Activated CD8-positive, alpha-beta T cell treated with anti-CD3 and anti-CD28 coated beads, Interleukin-2, amount 10 ng/mL, durations not matched to agents 7 days and 5 days (primary cell): ENCODE measurements around the gene PLA2G5. TPM values are rescaled to one million over a fixed set of nuclear protein-coding genes. Genes with fewer than 3 reads are reported as not detected.
"Not testable (repeated sequence)": the region's sequence is repeated elsewhere in the genome, so short reads cannot be mapped to it uniquely, and the experiment has no call there.

ENCODE experiments used
- ATAC-seq: fragments of 150-1000 bp; cut with Tn5 transposase; one replicate; pipeline ENCODE4 v1.10.0; 2021; ENCODE audit warnings: moderate library complexity
- CTCF ChIA-PET: fragments of 350-600 bp; sonication (Branson Sonifier 250); formaldehyde crosslinking; loops from one replicate; lab custom pipeline; 2021; ENCODE audit warnings: antibody characterized with exemption; lab: Charles Lee
- POLR2A ChIA-PET: fragments of 350-600 bp; sonication (Branson Sonifier 250); formaldehyde crosslinking; loops from one replicate; lab custom pipeline; 2021; ENCODE audit warnings: antibody characterized with exemption; lab: Charles Lee
- DNase-seq: peaks from one replicate; pipeline ENCODE4 v3.0.0-alpha.2; 2020
- H3K27ac Mint-ChIP-seq: one replicate; pipeline ENCODE4 v1.8.0; 2021; ENCODE audit warnings: mild to moderate bottlenecking, mixed read lengths
- H3K27me3 Mint-ChIP-seq: one replicate; pipeline ENCODE4 v1.8.0; 2021; ENCODE audit warnings: low read depth, mixed read lengths
- H3K36me3 Mint-ChIP-seq: one replicate; pipeline ENCODE4 v1.8.0; 2021; ENCODE audit warnings: low read depth, mixed read lengths
- H3K4me1 Mint-ChIP-seq: one replicate; pipeline ENCODE4 v1.8.0; 2021; ENCODE audit warnings: low read depth, mixed read lengths
- H3K4me3 Mint-ChIP-seq: one replicate; pipeline ENCODE4 v1.8.0; 2021; ENCODE audit warnings: mild to moderate bottlenecking, mixed read lengths
- H3K9me3 Mint-ChIP-seq: one replicate; pipeline ENCODE4 v1.8.0; 2022; ENCODE audit warnings: mixed read lengths; ENCODE audit not compliant: insufficient read depth
- total RNA-seq, 2 experiments: library from RNA; stranded (reverse); gene quantifications; one replicate each; pipeline ENCODE4 v1.2.3, GENCODE V29; 2021

Gene PLA2G5, protein sequence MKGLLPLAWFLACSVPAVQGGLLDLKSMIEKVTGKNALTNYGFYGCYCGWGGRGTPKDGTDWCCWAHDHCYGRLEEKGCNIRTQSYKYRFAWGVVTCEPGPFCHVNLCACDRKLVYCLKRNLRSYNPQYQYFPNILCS
- not detected for total RNA-seq

DNA sequence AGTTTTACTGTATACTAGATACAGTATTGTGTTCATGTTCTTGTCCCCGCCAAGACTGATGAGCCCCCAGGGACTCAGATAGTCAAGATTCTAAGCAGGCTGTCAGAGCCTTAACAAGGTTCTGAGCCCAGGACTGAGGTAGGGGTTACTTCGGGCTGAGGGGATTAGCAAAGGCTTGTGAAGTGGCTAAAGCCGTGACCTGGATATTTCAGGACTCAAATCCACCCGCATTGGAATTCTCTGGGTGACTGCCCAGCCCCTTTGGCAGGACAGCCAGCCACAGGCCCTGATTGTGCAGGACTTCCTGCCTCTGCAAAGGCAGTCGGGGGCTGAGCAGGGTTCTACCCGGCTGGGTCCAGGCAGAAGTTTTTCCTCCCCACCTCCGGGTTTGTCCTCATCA is at the start of gene PLA2G5:
Gene PLA2G5, plus strand, starts transcription at position 321 of the 400 bp plus-strand sequence. CDS start 14,637 bp downstream, outside the sequence.
- Mint-ChIP-seq H3K27me3 (peaks cover 24% of the 10 kb centered on the region), H3K4me1 (no peaks in the 10 kb centered on the region), H3K9me3 (no peaks in the 10 kb centered on the region), H3K36me3 (no peaks in the 10 kb centered on the region), H3K27ac (no peak within 1 kb of the TSS), H3K4me3 (no peak within 1 kb of the TSS)
- POLR2A ChIA-PET: interaction anchor here (0.8 kb wide), 1 partner anchor 16 kb away, joined by 3 read pairs; no protein-coding TSS in a partner anchor
- CTCF ChIA-PET: no interaction called here
- DNase-seq (no peak), ATAC-seq (no peak)

DNA sequence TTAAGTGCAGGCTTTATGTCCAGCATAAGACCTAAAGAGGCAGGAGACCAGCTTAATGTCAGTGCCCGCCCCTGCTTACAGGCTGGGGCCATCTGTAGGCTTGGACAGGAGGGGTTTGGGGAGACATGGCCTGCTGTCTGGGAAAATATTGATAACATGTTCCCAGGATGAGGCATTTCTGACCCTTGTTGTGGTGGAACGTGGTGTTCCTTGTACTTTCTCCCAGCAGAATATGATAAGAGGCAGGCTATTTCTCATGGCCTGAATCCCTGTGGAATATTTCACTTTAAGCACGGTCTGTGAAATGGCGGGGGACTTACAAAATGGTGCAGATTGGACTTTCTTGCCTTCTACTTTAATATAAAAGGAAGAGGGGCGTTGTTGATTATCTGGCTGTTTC is 41.9 kb upstream of the PLA2G5 start:
- H3K4me1 Mint-ChIP-seq: no peaks in the 10 kb centered on the region
- H3K9me3 Mint-ChIP-seq: no peaks in the 10 kb centered on the region
- DNase-seq (no peak), ATAC-seq (no peak)
- no peak overlapping the region for H3K27ac Mint-ChIP-seq
- H3K4me3 Mint-ChIP-seq: no peak overlapping the region
- POLR2A ChIA-PET: no interaction called here
- no peaks in the 10 kb centered on the region for H3K36me3 Mint-ChIP-seq
- H3K27me3 Mint-ChIP-seq: peaks cover 39% of the 10 kb centered on the region
- CTCF ChIA-PET: no interaction called here

DNA sequence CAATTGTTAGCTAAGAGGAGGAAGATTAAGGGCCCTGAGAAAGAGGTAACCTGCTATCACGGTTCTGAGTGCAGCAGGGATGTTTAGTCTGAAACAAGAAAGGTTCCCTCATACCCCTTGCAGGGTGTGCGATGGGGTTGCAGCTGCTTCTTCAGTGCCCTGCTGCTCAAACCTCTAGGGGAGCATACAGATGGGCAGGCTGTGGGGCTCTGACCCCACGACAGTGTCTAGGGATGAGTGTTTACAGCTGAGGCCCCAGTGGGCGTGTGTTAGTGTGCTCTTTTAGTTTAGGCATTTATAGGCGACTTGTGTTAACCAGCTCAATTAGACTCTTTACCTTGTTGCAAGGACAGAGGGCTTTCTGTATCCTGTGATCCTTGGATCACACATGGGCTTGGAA is 41.3 kb upstream of the PLA2G5 start:
- H3K4me1 Mint-ChIP-seq: no peaks in the 10 kb centered on the region

DNA sequence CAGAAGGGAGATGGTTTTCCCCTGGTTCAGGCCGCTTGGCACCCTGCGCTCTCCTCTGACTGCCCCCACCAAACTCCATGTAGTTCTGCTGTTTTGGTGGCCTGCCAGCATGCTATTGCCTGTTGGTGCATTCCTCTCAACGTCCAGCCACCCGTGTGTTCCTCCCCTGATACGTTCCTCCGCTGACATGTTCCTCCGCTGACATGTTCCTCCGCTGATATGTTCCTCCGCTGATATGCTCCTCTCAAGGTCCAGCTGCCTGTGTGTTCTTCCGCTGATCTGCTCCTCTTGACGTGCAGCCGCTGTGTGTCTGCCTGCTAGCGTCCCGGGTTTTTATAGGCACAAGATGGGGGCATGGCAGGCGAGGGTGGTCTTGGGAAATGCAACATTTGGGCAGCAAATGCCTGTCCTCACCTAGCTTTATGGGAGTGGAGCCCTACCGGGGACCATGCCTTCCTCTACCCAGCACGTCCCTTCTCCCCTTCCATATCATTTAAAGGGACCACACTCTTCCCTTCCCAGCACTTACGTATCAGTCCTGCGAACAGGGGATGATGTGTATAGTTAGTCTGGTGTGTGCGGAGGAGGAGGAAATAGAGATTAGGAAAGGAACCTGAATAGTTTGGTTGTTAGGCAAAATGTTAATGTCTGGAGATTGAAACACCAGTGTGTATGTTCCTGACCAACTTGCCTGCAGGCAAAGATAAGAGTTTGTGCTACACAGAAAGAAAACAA is 40.6 kb upstream of the PLA2G5 start:
- Mint-ChIP-seq H3K9me3 (no peaks in the 10 kb centered on the region), H3K4me1 (no peaks in the 10 kb centered on the region), H3K27me3 (peaks cover 39% of the 10 kb centered on the region), H3K4me3 (no peak overlapping the region), H3K36me3 (no peaks in the 10 kb centered on the region), H3K27ac (no peak overlapping the region)
- ATAC-seq: no peak
- ChIA-PET POLR2A (interaction anchor here (0.6 kb wide), 1 partner anchor 9 kb away, joined by 4 read pairs; no protein-coding TSS in a partner anchor), CTCF (no interaction called here)
- DNase-seq: no peak

More for the DNA sequence above, 41.3 kb upstream of the PLA2G5 start:
- no peak for DNase-seq
- ChIA-PET CTCF (no interaction called here), POLR2A (no interaction called here)
- no peak overlapping the region for H3K4me3 Mint-ChIP-seq
- peaks cover 42% of the 10 kb centered on the region for H3K27me3 Mint-ChIP-seq
- H3K27ac Mint-ChIP-seq: no peak overlapping the region
- no peaks in the 10 kb centered on the region for H3K9me3 Mint-ChIP-seq
- no peak for ATAC-seq
- no peaks in the 10 kb centered on the region for H3K36me3 Mint-ChIP-seq

DNA sequence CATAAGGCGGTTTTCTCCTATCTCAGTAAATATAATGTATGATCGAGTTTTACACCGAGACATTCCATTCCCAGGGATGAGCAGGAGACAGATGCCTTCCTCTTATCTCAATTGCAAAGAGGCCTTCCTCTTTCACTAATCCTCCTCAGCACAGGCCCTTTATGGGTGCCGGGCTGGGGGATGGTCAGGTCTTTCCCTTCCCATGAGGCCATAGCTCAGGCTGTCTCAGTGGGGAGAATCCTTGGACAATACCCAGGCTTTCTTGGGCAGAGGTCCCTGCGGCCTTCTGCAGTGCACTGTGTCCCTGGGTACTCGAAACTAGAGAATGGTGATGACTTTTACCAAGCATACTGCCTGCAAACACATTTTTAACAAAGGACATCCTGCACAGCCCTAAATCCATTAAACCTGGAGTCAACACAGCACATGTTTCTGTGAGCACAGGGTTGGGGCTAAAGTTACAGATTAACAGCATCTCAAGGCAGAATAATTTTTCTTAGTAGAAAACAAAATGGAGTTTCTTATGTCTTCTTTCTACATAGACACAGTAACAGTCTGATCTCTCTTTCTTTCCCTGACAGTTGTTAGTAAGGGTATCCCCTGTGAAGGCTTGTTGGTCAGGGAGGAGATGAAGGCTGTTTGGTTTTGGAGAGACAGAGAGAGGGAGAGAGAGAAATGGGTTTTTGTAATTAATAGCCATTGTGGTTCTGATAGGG is 39.4 kb upstream of the PLA2G5 start:
- H3K27me3 Mint-ChIP-seq: peaks cover 37% of the 10 kb centered on the region
- DNase-seq, H3K9me3 Mint-ChIP-seq, ATAC-seq, H3K36me3 Mint-ChIP-seq, H3K27ac Mint-ChIP-seq, POLR2A ChIA-PET, CTCF ChIA-PET, H3K4me3 Mint-ChIP-seq, H3K4me1 Mint-ChIP-seq: not testable (repeated sequence)

DNA sequence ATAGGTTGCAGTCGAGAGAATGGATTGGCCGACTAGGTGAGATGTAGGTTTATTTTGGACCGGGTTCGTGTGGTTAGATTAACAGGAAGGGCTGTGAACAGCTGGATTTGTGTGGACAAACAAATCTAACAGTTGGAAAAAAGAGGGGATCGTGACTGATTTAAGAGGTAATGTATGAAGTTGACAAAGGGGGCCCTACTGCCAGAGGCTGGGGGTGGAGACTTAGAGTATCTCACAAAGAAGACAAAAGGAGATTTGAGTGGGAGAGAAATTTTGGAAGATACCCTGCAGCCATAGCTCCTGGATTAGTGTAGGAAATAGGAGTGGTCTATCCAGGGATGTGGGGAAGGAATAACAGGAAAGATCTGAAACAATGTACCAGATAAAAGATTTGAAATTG is 38.8 kb upstream of the PLA2G5 start:
- CTCF ChIA-PET: no interaction called here

DNA sequence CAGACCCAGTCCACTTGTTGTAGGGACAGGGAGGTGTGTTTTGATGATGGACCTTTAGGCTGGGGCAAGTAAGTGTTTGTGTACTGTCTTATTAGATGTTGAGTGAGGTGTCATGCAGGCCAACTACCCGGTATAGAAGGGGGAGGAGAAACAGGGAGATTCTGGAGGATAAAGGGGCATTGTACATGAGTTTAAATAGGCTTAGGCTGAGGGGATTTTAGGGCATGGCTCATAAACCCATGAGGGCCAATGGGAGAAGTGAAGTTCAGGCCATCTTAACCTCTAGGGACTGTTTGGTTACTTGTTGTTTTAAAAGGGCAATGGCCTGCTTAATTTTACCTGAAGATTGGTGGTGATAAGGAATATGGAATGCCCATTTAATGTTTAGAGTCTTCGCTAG is 38.2 kb upstream of the PLA2G5 start:
- ChIA-PET POLR2A (no interaction called here), CTCF (no interaction called here)
- Mint-ChIP-seq H3K27me3 (peaks cover 36% of the 10 kb centered on the region), H3K27ac (no peak overlapping the region), H3K4me3 (no peak overlapping the region), H3K4me1 (no peaks in the 10 kb centered on the region), H3K36me3 (no peaks in the 10 kb centered on the region), H3K9me3 (peaks cover 5% of the 10 kb centered on the region)
- no peak for DNase-seq
- no peak for ATAC-seq

More for the DNA sequence above, 38.8 kb upstream of the PLA2G5 start:
- ATAC-seq: no peak
- no peak overlapping the region for H3K27ac Mint-ChIP-seq
- no peaks in the 10 kb centered on the region for H3K36me3 Mint-ChIP-seq
- H3K27me3 Mint-ChIP-seq: peaks cover 39% of the 10 kb centered on the region
- POLR2A ChIA-PET: no interaction called here
- DNase-seq: no peak
- H3K9me3 Mint-ChIP-seq: peaks cover 3% of the 10 kb centered on the region
- H3K4me1 Mint-ChIP-seq: no peaks in the 10 kb centered on the region
- H3K4me3 Mint-ChIP-seq: no peak overlapping the region

DNA sequence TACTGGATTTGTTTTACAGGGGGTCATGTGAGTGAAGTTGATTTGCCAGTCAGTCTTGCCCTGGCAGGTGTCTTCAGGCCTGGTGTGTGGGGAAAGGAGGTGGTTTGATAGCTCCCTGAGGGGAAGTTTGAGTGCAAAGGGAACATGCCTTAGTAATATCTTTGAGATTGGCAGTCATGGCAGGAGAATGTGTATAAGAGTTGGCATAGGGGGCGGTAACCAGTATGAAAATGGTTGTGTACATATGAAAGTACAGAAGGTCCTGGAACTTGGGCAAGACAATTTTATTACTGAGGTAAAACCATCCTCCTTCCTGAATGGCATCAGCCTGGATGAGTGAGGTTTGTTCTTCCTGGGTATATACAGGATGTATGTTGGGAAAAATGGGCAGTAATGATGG is 37.6 kb upstream of the PLA2G5 start:
- CTCF ChIA-PET: no interaction called here

DNA sequence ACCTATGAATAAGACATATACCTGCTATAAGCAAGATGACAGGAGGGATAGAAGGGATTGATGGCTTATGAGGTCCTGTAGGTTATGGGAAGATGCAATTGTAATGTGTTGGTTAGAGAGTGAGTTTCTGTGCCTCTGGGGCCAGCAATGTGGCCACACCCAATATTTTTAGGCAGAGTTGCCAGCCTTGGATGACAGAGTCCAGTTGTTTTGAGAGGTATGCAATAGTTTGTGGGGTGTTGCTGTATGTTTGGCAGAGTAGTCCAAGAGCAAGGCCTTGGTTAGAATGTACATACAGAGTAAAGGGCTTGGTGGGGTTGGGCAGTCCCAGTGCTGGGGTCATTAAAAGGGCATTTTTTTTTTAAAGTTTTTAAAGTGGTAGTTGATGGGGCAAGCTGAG is 36.6 kb upstream of the PLA2G5 start:
- Mint-ChIP-seq H3K9me3 (peaks cover 9% of the 10 kb centered on the region), H3K36me3 (no peaks in the 10 kb centered on the region), H3K27me3 (peaks cover 30% of the 10 kb centered on the region), H3K27ac (no peak overlapping the region), H3K4me3 (no peak overlapping the region), H3K4me1 (peaks cover 13% of the 10 kb centered on the region)
- no peak for ATAC-seq
- CTCF ChIA-PET: no interaction called here
- POLR2A ChIA-PET: no interaction called here
- DNase-seq: no peak

More for the DNA sequence above, 37.6 kb upstream of the PLA2G5 start:
- no peak for DNase-seq
- Mint-ChIP-seq H3K27ac (no peak overlapping the region), H3K4me3 (no peak overlapping the region), H3K36me3 (no peaks in the 10 kb centered on the region), H3K4me1 (peaks cover 3% of the 10 kb centered on the region), H3K27me3 (peaks cover 34% of the 10 kb centered on the region), H3K9me3 (peaks cover 9% of the 10 kb centered on the region)
- POLR2A ChIA-PET: interaction anchor here (0.6 kb wide), 1 partner anchor 1821 kb away, joined by 3 read pairs; no protein-coding TSS in a partner anchor
- ATAC-seq: no peak

DNA sequence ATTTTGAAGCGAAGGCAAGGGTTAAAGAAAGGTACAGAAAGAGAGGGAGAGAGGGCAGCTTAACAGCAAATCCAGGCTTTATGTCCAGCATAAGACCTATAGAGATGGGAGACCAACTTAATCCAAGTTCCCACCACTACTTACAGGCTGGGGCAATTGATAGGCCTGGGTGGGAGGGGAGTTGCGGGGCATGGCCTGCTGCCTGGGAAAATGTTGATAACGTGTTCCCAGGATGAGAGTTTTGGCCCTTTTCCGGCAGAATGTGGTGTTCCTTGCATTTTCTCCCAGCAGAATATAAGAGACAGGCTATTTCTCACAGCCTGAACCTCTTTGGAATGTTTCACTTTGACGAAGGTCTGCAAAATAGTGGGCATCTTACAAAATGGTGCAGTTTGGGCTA is 34.9 kb upstream of the PLA2G5 start:
- Mint-ChIP-seq H3K27ac (no peak overlapping the region), H3K4me1 (peaks cover 15% of the 10 kb centered on the region), H3K27me3 (peaks cover 29% of the 10 kb centered on the region), H3K36me3 (no peaks in the 10 kb centered on the region), H3K9me3 (peaks cover 9% of the 10 kb centered on the region), H3K4me3 (no peak overlapping the region)
- DNase-seq (no peak), ATAC-seq (no peak)
- ChIA-PET CTCF (no interaction called here), POLR2A (no interaction called here)

DNA sequence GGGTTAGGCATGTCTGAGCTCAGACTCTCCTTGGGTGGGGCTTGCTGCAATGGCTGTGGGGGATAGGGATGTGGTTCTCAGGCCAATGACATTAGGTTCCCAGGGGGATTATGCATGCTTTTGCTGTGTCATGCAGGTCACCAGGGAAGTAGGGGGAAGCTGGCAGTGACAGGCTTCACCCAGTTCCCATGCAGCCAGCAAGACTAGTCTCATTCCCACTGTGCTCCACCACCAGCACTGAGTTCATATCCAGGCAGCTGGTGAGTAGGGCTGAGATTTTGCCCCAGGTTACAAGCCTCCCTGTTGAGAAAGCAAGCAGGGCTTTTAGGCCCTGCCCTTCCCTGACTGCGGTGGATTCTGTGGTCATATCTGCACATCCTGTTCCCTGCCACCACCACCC is 32.1 kb upstream of the PLA2G5 start:
- Mint-ChIP-seq H3K27me3 (peaks cover 27% of the 10 kb centered on the region), H3K36me3 (no peaks in the 10 kb centered on the region), H3K4me1 (peaks cover 15% of the 10 kb centered on the region), H3K9me3 (peaks cover 9% of the 10 kb centered on the region), H3K27ac (no peak overlapping the region), H3K4me3 (no peak overlapping the region)
- POLR2A ChIA-PET: interaction anchor here (0.6 kb wide), 1 partner anchor 8 kb away, joined by 4 read pairs; no protein-coding TSS in a partner anchor
- CTCF ChIA-PET: no interaction called here
- ATAC-seq: no peak
- peak; percentile 31 for DNase-seq

DNA sequence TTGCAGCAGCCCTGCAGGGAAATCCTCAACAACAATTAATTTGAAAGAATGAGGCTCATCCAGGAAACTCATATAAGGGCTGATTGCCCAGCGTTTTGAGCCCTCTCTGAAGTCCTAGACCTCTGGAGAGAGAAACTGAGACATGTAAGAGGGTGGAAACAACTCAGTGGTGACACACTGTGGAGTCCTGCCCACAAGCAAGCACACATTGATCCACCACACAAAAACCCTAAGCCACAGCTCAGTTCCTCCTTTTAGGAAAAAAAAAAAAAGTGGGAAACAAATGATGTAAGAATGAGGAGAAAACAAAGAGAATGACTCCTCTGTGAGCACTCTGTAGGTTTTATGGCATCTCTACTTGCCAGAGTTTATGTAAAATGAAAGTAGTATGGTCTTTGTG is 22.9 kb upstream of the PLA2G5 start:
- ChIA-PET CTCF (no interaction called here), POLR2A (no interaction called here)
- no peak overlapping the region for H3K4me3 Mint-ChIP-seq
- peaks cover 20% of the 10 kb centered on the region for H3K9me3 Mint-ChIP-seq
- peaks cover 6% of the 10 kb centered on the region for H3K36me3 Mint-ChIP-seq
- DNase-seq (no peak), ATAC-seq (no peak)
- H3K27me3 Mint-ChIP-seq: peaks cover 10% of the 10 kb centered on the region
- no peaks in the 10 kb centered on the region for H3K4me1 Mint-ChIP-seq
- no peak overlapping the region for H3K27ac Mint-ChIP-seq
